22Rv1 (cell line): ENCODE measurements around the gene WFS1.

Source experiments
- ZFX ChIP-seq: fragments of 450-650 bp; IDR thresholded peaks from 2 replicates; pipeline ENCODE4 v1.6.1; 2017; ENCODE audit warnings: antibody characterized with exemption, borderline replicate concordance
- TF ChIP-seq, protein P1 (sequence below): fragments of 450-650 bp; IDR thresholded peaks from 2 replicates; pipeline ENCODE4 v1.5.1; 2017; ENCODE audit warnings: mild to moderate bottlenecking

GRCh38 chr4:6263526-6264224 lies 6.0 kb upstream of the WFS1 start:
- TF ChIP-seq, protein P1, sequence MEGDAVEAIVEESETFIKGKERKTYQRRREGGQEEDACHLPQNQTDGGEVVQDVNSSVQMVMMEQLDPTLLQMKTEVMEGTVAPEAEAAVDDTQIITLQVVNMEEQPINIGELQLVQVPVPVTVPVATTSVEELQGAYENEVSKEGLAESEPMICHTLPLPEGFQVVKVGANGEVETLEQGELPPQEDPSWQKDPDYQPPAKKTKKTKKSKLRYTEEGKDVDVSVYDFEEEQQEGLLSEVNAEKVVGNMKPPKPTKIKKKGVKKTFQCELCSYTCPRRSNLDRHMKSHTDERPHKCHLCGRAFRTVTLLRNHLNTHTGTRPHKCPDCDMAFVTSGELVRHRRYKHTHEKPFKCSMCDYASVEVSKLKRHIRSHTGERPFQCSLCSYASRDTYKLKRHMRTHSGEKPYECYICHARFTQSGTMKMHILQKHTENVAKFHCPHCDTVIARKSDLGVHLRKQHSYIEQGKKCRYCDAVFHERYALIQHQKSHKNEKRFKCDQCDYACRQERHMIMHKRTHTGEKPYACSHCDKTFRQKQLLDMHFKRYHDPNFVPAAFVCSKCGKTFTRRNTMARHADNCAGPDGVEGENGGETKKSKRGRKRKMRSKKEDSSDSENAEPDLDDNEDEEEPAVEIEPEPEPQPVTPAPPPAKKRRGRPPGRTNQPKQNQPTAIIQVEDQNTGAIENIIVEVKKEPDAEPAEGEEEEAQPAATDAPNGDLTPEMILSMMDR, result no peak
- TF ChIP-seq ZFX, result no peak
